Islet of Langerhans (tissue), 1 donor: ENCODE results near the gene SRGAP2C.
"Not testable (repeated sequence)": the region's sequence is repeated elsewhere in the genome, so short reads cannot be mapped to it uniquely, and the experiment has no call there.

Experiments
- FAIRE-seq: peaks from one replicate; lab custom pipeline; 2011; peaks lifted over from hg19 to GRCh38; lab: Jason Lieb, UNC

The SRGAP2C gene

DNA sequence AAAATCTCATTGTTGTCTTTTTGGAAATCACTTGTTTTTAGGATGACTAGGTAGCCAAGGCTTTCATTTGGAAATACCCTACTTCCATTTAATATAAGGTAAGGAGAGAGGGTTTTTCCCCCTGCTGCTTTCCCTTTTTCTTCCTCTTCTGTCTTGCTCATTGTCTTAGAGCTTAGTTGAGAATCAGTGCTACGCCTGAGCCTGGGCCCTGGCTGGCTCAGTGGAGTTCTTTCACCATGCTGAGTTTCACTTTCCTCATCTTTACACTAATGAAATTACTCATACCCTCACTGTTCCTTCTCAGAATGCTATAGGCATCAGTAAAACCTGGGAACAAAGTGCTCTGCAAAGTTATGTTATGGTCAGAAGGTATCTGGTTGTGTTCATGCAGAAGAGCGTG lies 154.8 kb downstream of the SRGAP2C start:
- FAIRE-seq = not testable (repeated sequence)

DNA sequence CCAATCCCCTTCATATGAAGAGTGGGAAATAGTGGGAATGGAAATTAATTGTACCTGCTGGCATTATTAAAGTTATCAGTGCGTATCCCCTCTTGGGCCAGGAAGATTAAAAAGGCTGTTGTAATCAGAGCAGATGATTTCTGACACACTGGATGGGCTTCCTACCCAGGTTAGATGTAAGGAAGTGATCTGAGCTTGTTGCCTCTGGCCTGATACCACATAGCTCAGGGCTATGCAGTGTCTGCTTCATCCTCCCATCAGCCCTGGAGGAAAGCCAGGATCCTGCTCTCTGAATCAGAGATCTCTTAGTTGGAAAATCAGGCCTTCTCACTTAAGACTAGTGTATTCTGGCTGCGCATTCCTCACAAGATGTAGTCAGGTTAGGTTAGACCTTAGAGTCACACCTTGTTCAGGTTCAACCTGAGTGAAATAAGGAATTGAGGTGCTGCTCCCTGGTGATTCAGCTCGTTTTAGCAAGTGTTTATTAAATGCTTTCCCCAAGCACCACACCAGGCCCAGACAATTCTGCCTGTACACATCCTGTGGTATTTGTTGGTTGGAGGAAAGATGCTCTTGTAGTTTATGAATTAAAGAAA lies 158.6 kb downstream of the SRGAP2C start:
- FAIRE-seq = not testable (repeated sequence)

DNA sequence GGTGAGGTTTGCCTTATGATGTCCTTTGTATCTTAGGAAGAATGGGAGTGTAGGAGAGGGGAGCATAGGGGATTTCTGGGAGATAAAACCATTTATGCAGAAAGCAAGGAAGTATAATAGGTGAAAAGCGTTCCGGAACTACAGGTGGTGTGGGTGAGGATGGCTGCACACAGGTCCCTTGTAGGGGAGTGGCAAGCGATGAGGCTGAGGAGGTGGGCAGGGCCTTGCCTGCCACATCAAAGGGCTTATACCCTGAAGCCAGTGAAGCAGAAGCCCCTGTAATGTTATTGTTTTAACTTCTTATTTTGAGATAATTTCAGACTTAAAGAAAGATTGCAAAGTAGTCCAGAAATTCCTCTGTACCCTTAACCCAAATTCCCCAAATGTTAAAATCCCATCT lies 159.6 kb downstream of the SRGAP2C start:
- not testable (repeated sequence) for FAIRE-seq

DNA sequence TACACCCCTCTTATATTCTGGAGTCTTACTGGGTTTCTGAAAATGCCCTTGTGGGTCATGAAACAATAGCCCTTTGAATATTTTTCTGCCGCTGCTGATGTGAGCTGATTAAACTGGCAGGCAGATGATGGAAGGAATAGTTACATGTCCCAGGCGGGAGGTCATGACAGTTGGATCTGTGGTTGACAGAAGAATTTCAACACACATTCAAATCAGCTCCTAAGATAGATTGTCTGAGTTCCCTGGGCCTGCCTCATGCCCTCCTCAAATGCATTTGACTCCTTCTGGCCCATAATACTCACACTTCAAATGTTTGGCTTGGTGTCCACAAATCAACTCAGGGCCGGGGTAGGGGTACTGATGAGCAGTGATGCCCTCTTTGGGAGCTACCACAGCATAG lies 161.9 kb downstream of the SRGAP2C start:
- FAIRE-seq = not testable (repeated sequence)

DNA sequence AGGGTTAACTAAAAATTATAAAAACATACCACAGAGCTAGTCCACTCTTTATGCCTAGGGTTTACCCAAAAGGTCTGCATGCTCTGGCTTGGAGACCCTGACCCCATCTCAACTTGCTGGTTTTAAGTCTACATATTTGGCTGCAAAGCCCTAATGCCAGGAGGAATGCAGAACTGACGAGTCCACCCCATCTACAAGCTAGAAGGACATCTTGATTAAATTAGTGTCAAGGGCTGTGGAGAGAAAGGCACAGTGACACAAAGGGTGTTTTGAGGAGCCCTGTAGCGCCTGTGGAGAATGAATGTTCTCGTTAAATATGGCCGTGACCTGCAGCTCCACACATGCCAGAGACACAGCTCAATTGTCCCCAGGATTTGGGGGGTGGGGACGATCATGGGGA lies 162.7 kb downstream of the SRGAP2C start:
- not testable (repeated sequence) for FAIRE-seq

DNA sequence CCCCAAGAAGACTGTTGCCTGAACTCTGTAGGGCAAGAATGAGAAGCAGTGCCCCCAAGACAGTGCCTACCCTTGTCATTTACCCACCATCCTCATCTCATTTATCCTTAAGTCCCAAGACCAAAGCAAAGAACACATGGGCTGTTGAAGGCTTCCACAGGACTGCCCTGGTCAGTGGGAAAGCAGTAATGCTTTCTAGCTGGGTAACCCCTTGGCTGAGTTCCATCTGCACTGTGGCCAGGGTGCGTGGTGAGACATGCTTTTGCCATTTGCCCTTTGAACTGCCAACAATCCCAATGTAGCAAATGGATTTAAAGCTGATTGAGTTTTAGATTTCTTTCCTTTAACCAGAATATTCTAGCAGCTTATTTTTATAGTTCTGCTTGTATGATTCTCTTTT lies 163.3 kb downstream of the SRGAP2C start:
- not testable (repeated sequence) for FAIRE-seq

DNA sequence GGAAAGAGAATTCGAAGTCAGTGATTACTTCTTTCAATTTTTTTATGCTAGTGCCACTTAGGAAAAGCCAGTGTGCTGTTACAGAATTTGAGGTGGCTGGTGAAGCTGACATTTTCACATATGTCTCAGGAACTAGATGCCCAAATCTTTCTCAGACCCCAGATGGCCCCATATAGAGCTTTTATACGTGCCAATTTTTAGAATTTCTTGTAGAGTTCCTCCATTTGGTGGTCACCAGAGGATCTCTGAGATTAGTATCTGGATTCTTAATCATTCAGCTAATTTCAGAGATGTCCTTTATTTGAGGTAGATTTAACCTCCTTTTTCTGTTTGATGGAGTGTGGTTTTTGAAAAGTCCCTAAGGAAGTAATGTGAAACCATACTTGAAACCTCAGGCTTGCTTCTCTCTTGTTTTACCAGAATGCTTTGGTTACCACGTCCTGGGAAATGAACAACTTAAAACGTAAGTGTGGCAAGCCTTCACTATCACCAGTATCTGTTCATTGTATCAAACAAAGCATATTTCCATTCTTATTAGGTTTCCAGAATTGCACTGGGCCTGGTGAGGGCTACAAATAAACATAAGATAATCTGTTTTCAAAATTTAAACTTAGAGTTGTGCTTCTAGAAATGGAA lies 164.7 kb downstream of the SRGAP2C start:
- FAIRE-seq = not testable (repeated sequence)

DNA sequence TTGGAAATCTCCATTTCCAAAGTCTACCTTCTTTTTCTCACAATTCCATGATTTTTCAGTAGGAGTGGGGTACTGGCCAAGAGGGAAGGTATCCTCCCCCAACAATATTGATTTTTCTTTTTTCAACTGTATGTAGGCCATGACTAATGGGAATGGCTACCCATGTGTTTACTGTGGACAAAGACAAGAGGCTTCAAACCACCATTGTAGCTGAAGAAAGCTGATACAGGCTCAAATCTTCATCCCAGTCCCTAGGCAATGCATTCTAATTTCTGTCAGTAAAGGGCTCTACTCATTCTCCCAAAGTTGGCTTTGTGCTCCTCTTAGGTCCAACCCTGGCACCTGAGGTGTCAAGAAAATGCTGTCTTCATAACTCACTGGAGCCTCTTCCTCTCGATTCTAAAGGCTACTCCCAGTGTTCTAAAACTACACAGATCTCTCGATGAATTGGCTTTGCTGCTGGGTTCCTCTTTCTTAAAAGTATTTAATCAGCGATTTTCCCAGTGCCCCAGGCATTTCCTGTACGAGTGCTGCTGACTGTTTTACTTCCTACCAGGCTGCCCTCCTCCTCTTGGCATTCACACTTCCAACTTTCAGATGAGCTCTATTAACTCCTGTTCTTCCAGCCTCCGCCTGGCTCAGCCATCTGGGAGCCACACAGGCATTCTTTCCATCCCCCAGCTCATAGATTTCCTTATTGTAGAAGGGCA lies 171.1 kb downstream of the SRGAP2C start:
- FAIRE-seq = not testable (repeated sequence)

DNA sequence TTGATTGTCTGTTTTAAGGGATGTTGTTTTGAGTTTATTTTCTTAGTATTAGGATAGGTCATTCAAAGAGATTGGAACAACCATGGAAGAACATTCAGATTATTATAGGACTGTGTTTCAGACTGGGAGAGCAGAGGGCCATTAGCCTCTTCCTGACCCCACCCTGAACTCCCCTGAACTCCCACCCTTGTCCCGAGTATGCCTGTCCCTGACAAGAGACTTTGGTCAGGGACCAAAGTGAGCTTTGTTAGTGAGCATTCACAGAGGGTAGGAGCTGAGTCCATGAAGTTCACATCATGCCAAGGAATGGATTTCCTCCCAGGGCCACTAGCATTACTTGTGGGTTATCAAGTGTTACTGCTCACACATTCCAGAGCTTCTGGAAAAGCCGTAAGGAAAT lies 172.0 kb downstream of the SRGAP2C start:
- FAIRE-seq = not testable (repeated sequence)

DNA sequence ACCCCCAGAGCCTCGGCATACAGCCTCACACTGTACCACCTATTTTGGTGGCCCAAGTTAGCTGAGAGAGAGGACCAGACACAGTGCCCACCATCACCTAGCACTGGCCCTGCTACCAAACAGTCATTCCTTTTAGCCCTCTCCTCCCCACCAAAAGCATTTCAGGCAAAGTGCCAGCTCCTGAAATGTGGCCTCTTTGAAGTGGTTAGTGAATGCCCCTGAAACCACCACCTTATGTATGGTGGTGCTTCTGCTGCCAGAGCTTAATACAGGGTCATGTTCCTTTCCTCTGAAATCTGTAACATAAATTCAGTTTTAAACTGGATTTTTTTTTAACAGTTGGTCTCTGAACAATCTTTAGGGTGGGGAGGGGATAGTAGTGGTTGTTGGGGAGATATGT lies 175.8 kb downstream of the SRGAP2C start:
- not testable (repeated sequence) for FAIRE-seq

DNA sequence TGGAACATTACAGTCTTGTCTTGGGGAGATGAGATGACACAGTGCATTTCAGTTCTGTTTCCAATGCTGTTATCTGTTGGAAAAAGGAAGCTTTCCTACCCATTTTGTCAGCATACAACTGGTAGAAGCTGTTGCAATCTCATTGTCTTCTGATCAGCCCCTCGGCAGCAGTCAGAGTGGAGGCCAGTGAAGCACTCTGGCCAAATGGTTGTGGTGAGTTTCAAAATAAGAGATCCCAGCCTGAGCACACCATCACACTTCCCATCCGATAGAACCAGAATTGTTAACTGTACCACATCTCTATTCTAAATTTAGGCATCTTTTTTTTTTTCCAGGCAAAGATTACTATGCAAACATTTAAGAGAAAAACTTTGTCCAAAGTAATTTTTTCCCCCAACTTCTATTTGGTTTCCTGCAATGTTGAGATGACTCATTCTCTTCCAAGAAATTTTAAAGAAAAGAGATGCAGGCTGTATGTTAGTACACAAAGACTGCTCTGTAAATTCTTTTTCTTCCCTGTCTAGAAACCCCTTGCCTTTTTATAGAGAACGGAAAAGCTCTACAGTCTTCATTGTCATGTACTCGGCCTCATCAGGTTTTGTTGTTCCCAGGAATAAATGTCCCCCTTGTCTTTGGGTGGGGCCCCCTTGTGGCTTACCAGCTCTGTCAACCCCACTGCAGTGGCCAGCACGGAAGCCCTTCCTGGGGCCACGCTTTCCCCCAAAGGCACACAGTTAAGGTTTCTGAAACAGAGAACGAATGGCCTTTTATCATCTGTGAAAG lies 176.9 kb downstream of the SRGAP2C start:
- not testable (repeated sequence) for FAIRE-seq

DNA sequence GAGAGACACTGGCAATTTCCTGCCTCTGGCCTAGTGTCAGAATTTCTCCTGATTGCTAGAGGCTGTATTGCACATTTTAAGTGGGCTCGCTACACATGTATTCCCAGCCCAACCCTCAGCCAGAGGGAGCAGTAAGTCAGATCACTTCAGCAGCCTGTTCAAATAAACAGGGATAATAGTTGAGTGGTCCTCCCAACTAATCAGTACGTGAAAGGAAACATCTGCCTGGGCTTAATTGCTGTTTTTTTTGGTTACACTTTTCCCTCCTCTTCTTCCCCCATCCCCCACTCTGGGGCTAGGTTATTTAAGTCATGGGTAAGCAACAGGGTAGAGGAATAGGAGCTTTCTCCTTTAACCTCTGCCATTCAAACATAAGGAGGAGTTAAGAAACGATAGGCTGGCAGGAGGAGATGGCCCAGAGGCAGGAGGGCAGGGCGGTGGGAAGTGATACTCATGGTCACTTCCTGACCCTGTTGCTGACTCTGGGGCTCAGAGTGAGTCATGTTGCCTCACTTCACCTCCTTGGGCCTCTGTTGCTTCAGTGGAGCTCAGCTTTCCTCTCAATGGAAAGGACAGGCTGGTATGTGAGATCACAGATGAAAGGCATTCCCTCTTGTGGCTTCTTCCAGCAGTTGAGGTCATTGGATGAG lies 177.6 kb downstream of the SRGAP2C start:
- not testable (repeated sequence) for FAIRE-seq

DNA sequence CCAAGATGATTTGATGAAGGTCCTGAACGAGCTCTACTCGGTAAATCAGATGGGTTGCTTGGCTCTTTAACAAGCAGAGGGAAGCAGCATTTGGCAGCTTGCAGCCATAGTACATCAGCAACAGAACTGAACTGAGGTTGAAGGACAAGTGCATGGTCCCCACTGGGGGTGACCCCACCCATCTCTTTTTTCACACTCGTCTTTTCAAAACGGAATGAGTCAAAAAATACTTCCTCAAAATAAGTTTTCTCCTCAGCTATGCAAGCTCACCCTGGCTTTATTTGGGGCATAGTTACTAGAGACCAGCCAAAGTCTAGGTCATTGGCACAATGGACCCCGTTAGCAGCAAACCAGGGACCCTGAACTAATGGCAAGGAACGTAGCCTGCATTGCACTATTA lies 180.5 kb downstream of the SRGAP2C start:
- FAIRE-seq = not testable (repeated sequence)

DNA sequence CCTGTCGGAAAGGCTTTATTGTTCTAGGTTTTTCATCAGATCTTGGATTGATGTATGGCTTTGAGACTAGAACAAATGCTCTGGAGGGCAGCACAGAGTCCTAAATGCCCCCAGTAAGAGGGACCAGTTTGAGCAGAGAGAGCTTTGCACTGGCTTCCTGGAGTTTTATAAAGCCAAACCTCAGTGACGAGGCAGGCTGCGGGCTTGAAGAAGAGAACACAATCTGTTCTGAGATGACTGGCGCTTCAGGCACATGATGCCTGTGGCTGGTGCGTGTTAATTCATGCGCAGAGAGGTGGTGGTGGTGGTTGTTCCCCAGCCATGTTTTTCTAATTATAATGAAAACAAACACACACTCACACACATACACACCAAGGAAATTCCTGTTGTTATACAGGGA lies 180.9 kb downstream of the SRGAP2C start:
- not testable (repeated sequence) for FAIRE-seq

DNA sequence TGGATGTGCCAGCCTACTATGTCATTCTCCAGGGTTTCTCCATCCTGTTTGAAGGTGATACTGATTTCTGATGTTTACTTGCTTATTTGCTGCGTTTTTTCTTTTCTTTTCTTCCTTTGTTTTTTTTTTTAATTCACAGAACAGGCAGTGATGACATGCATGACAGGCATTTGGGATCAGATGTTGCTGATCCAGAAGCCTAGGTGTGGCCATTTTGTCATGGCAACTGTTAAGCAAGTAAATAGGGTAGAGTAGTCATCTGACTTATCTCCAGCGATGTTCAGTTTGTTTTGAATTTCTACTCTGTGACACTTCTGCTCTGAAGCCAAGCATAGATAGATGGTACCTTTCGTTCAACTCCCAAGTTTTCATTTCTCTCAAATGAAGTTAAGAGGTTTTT lies 181.4 kb downstream of the SRGAP2C start:
- FAIRE-seq = not testable (repeated sequence)

DNA sequence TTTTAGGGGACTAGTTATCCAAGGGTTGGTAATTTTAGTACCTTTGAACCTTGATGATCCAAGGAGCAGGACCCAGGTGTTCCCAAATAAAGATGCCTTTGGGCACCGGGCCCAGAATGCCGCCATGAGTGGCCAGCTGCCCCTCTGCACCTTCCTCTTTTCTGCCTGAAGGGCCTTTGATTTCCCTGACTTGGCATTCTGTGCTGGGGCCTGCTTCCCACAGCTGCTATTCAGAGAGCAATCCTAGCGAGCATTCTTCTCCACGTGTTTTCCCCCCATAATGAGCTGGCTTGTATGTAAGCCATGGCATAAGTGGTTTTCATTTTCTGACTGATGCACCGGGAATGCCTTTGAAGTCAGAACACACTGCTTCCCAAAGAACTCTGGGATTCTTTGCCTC lies 184.1 kb downstream of the SRGAP2C start:
- FAIRE-seq = not testable (repeated sequence)

DNA sequence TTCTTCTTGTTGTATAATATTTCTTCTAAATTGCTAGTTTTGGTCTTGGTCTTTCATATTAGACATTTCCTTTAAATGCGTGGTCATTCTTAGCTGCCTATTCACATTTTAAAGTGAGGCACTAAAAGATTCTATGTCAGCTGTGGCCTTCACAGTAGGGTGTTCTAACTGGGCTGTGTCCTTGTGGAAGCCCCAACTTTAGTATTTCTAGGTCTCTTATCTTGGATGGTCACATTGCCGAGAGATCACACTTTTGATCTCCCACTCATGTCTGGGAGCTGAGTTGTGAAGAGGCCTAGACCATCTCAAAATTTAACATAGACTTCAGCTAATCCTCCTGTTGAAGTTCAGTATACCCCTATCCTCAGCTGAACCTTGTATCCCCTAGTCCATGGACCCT lies 185.2 kb downstream of the SRGAP2C start:
- FAIRE-seq = not testable (repeated sequence)

DNA sequence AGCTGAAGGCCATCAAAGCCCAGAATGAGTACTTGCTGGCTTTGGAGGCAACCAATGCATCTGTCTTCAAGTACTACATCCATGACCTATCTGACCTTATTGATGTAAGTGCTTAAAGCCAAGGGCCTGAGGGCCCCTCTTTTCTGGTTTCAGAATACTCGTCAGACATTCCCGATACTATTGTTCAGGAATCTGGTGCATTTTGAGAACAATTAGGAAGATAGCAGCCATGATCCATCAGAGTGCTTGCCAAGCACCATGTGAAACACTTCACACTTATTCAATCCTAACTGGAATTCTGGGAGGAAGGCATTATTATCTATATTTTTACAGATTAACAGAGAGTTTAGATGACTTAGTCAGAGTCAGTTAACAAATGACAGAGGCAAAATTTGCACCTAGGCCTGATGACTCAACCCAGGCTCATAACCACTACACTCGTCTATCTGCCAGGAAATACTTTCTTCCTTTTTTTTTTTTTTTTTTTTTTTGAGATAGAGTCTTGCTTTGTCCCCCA lies 190.1 kb downstream of the SRGAP2C start:
- not testable (repeated sequence) for FAIRE-seq

DNA sequence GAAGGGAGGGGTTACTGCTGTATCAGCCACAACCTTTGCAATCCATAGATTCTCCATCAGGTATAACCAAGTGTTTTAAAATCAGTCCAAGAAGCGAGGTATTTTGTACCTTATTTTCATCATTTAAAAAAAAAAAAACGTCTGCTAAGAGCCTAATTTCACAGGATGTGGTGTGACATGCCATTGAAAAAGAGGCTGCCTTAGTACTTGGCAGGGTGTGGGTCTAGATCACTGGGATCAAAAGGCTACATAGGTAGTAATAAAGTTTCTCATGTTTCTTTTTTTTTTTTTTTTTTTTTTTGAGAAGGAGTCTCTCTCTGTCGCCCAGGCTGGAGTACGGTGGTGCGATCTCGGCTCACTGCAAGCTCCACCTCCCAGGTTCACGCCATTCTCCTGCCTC lies 192.2 kb downstream of the SRGAP2C start:
- not testable (repeated sequence) for FAIRE-seq

DNA sequence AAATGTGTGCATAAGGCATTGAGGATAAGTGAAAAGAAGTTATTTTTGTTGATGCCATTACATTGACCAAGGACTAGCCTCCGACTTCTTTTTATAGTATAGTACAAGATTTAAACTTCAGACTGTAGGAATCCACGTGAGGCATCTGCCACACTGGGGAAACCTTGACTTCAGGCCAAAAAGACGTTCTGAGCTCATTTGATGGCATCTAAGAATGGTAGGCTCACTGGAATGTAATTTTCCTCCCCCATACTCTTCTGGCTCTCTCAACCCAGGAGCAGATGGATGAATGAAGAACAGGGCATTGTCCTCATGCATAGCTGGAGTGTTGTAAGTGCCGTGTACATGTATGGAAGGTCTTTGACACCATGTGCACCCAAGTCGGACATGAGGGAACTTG lies 194.0 kb downstream of the SRGAP2C start:
- not testable (repeated sequence) for FAIRE-seq

DNA sequence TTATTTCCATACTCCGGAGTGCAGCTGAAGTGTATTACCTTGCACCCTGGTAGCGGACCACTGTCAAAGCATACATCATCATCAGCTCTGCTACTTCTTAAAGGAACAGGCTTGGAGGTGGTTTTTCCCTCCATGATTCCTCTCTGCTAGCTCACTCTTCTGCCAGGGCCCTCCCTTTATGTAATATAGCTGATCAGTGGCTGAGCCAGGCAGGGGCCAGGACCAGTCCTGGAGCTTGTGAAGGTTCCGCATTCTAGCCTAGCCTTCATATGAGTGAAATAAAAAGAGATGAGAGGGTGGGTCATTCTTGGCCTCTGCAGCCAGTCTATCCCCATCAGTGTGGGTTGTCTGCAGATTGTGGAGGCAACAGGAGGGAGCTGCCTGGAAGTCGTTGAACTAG lies 200.0 kb downstream of the SRGAP2C start:
- FAIRE-seq = not testable (repeated sequence)

DNA sequence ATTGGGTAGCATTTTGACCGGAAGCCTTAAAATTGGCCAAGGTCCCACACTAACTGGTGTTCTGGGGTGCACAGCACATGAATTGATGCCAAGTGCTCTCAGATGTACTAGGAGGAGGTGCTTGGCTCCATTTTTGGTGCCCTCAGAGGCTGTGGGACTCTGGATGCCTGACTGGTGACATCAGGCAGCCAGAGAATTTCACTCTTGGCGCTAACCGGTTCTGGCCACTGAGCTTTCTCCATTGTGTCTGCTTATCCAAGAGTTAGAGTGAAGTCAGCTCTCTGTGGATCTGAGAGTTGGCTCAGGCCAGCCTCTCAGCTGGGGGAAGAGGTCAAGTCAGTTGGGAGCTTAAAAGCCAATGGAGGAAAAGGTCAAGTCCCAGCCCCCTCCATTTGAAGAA lies 200.4 kb downstream of the SRGAP2C start:
- FAIRE-seq = not testable (repeated sequence)
